ENCODE data around the gene MAST4.

DNA sequence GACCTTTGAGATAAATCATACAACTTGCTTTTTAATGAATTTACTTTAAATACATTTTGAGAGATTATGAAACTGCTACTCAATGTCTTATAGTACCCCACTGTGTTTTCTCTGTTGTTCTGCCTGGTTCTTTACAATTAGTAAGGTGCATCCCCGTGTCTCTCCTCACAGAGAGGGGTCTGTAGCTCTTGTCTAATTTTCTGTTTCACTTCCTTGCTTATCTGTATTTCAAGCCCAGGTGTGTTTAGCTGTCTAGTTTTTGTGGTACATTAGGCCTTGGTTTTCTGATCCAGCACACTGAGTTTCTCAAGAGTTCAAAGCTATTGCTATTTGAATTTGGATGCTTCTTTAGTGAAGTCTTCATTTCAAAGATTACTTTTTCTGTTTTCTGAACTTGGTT, 105.1 kb downstream of the MAST4 start:
- TF ChIP-seq EZH2phosphoT487 (IDR thresholded peaks at IDR 0.05; ENCODE audit: insufficient read depth, low read depth) (no peak), EZH2 (IDR thresholded peaks at IDR 0.05; ENCODE audit: insufficient read depth, poor library complexity, severe bottlenecking) (no peak)
